HG03442 (cell line): ENCODE measurements around the gene IL20RA.

Experiments used
- ATAC-seq: cut with Tn5 transposase; IDR thresholded peaks from one replicate; pipeline ENCODE4 v1.9.1; 2021; ENCODE audit warnings: mild to moderate bottlenecking, moderate library complexity; ENCODE audit not compliant: unreplicated experiment

IL20RA gene

DNA sequence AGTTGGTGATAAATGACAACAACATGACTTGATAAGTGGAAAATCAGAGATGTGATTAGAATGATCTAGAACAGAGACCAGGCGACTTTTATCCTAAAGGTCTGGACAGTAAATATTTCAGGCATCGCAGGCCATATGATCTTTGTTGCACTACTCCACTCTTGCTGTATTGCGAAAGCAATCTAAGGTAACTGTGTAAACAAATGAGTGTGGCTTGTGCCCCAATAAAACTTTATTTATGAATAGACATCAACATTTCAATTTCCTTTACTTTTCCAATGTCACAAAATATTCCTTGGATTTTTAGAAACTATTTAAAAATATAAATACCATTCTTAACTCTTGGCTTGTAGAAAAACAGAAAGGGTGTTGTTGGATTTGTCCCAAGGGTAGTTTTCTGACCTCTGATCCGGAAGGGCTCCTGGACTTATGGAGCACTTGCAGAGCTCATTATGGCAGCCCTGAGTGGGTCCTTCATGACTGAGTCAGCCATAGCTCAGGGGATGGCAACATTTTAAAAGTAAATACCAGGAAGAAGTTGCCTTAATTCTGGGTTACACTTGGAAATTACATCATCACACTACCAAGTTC is 34.5 kb downstream of the IL20RA start:
- no peak for ATAC-seq

DNA sequence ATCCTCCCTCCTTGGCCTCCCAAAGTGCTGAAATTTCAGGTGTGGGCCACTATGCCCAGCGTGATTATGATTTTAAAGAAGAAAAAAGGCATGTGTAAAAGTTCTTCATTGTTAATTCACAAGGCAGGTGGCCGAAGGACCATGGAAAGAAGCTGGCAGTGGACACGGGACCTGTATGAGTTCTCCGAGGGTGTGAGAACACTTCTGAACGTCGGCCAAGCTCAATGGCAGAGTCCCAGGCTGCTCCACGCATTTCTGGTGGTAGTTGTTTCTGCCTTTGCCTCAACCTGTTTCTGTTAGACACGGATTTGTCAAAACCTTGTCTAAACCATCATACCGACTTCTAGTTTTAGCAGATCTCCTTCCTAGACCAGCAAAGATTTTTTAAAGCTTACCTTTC is 36.6 kb downstream of the IL20RA start:
- ATAC-seq: no peak

DNA sequence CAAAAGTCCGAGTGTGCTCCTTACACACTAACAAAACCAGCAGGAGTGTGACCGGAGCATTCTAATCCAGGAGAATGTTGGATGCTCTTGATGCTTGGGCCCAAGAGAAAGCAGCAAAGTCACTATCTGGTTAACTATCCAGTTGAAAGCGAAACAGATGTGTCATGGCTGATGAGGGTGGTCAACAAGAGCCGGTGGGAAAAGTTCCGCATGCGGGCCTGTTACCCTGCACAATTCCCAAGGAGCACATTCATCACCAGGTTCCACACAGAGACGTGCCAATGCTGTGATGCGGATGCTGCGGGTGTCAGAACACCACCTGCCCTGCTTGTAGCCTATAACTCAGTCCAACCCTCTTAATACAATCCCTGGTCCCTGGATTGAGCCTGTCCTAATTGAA is 38.7 kb downstream of the IL20RA start:
- ATAC-seq: no peak

DNA sequence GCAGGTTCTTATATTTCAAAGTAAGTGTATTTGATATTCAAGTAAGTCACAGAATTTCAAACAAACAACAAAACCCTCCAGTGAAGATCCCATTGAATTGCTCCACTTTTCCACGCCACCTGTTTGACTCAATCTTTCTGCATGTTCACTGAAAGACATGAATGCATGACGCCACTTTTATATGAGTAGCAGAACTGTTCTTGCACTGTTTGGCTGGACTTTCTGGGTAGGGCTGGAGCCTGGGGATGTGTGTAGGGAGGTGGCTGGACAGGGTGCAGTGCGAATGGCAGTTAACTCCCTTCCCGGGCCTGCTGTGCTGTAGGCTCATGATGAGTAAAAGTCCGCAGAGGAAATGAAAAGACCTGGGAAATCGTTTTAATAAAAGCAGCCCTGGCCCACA is 39.7 kb downstream of the IL20RA start:
- no peak for ATAC-seq

DNA sequence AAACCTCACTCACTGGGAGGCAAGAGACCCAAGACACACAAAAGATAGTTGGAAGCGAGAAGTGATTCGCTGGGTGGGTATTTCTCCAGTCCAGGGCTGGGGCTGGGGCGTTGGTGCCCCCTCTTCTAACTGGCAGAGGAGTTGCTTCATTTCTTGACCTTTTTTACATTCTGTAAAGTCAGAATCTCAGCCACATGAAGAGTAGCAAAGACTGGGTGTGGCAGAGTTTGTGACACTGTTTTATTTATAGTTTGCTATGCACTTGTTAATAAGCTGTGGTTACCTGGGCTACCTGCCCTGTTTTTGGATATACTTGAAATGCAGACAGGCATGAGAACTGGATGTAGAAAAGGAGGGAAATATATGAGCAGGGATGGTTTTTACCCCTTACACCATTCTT is 42.3 kb downstream of the IL20RA start:
- no peak for ATAC-seq

DNA sequence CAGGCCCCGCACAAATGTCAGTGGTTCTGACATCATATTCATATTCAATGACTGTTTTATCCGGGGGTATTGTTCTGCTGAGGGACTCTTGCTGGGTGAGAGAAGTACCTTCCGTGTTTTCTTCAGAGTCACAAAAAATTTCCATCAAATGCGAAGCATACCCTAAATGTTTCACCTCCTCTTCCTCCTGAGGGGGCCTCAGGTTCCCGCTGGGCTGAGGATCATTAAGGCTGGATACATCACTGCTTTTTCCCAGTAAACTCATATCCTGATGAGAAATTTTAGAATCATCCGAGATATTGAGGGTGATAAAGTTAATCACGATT is 42.8 kb downstream of the IL20RA start:
- no peak for ATAC-seq

DNA sequence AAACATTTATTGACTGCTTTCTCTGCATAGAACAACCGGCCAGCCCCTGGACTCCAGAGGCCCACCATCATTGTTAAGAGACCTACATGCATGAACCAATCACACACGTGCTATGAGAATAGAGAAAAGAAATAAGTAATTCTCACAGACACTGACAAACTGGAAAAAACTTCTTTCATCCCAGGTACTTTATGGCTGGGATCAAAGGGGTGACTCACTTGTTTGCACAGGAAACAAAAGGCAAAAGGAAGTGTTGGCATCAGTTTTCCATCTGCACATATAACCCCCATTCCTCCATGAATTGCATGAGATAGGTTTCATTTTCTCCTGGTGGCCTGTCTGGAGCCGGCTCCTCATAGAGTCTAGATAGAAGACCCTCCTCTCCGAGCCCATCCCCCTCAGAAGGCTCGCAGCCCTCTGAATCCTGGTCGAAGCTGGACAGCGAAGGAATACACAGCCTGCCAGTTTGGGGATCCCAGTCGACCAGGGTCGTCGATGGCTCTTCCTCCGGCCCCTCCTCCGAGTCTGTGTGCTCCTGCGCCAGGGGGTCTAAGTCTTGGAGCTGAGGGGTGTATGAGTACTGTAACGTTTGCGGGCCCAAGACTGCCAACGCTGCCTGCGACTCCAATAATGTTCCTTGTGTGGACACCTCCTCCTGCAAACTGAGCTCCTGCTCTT is 43.3 kb downstream of the IL20RA start:
- no peak for ATAC-seq

DNA sequence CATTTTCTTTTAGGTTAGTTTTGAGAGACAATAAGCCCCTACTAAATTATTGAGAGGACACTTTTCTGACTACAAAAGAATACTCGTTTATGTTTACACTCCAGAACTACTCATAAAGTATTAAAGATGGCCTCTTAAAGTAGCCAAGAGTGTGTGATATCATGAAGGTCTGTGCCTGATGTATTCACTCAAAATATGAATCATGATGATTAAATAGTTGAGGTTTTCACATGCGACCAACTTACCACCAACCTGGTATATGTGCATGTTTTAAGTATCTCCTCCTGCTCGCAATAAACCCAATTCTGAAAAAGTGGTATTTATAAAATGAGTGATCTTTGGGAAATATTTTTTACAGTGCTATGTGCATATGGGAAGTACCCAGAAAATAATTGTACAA is 43.9 kb downstream of the IL20RA start:
- no peak for ATAC-seq

DNA sequence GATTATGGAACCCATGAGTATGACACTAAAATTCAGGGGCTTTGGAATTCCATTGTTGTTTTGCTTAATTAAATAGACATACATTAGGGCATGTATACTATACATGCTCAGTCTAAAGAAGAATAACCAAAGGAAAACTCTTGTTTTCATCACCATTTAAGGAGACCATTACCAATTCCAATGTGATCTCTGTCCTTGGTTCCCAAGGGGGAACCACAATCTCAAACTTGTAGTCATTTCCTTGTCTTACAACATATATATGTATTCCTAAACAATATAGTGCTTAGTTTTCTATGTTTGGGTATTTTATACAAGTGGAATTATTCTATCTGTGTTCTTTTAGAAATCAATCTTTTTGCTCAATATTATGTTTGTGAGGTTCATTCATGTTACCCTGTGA is 49.2 kb downstream of the IL20RA start:
- no peak for ATAC-seq

DNA sequence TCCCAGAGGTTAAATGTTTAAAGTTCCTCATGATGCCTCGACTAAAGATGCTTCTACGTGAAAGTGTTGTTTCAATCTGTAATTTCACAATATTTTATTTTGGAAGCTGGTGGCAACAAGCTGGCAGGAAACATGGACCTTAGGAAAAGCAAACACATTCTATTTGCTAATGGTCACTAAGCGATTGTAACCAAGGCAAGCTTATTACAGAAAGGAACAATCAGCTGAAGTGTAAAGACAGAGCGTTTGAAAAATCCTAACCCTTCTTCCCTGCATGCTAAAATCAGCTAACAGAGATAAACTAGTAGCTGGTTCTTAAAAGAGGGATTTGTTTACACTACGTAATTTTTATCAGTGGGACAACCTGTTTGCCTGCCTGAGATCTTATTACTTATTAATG is 50.0 kb downstream of the IL20RA start:
- no peak for ATAC-seq

DNA sequence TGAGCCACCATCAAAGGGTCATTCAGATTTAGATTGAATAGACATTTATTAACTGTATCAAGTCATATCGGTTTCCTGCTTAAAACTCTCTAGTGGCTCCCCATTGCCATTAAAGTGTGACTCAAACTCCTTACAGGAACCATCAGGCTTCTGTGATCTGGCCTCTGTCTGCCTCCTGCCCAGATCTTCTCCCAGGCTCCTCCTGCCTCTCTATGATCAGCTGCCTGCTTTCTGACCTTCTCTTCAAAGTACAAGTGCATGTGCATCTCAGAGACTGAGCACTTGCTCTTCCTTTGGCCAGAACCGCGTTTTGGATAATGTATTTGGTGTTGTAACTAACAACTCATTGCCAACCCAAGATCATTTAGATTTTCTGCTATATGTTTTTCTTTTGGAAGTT is 52.7 kb downstream of the IL20RA start:
- ATAC-seq: no peak

DNA sequence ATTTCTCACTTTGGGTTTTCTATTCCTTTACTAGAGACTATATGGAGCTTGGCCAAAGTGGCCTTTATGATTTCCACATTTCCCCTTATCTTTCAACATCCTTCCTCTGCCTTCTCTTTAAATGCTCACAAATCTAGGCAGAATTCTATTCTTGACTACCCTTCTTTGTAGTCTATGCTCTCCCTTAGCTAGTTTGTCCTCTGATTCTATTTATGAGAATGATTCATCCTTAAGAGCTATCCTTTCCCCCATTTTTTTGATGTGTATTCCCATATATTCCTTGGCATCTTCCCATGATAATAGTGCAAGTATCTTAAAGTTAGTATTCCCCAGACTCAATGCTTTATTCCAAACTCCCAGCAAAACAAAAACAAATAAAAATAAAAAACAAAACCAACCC is 53.1 kb downstream of the IL20RA start:
- no peak for ATAC-seq

DNA sequence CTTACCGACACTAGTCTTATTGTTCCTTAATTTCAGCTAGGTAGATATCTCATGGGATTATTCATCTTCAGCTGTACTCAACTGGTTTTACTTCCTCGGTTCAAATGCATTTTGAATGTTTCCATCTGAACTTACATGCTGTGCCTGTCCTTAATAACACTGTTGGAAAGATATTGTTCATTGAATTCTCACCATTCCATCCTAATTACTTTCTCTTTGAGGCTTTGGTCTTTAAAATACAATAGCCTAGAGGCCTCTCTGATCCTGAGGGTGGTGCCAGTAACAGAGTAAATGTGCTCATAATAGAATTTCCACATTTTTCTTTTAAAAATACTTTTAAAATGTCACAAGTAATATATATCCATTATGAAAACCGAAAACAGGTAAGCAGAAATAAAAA is 54.0 kb downstream of the IL20RA start:
- ATAC-seq: no peak

DNA sequence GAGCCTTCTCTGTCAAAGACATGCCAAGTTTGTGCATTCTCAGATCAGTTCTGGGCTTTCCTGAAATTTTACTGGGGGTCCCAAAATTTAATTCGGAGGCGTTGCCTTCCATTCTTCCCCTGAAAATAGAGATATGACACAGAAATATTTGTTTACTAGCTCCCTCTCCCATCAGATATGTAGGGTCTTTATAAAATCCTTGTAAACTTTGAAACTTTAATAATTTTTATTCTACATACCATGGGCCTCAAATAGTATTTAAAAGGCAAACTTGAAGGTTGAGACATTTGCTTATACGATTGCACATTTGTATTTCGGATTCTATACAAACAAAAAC is 54.6 kb downstream of the IL20RA start:
- no peak for ATAC-seq

DNA sequence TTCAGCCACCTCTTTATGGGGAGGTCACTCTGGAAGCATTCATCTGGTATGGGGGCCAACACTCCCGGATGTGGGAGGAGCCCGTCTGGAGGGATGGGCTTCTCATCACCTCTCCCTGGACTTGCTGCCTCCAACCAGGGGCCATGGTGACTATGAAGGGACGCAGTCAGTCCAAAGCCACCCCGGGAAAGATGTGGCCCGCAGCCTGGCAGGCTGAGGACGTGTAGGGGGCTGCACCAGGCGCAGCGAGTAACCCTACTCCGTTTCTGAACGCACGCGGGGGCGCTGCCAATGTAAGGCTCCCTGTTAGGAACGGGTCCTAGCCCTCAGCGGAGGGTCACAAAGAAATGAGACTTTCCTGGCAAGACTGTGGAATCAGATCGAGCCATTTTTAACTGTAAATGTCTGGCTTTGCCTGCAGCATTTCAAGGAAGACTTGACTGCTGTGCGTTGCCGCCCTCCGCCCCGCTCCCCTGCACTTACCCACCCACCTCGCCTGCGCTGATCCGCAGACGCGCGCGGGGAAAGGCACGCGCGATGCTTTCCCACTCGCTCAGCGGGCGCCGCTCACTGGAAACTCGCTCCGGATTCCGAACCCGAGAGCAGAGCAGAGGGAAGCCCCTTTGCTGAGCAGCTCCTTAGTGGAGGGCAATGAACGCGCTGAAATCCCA is 55.1 kb downstream of the IL20RA start:
- ATAC-seq: no peak

DNA sequence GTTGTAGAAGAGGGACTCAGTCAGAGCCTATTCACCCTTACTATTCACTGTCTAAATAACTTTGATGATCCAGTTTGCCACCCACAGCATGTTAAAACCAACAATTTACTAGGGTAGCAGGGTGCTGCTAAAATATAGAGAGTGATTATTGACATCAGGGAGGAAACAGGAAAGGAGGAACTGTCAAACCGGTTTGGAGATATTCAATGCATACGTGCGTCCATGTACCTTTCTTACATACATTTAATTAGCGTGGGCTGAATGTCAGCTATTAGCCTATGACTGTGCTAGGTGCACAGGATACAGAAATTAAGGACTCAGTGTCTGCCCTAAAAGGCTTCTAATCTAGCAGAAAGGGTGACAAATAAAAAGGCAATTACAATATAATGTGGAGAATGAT is 57.2 kb downstream of the IL20RA start:
- no peak for ATAC-seq

DNA sequence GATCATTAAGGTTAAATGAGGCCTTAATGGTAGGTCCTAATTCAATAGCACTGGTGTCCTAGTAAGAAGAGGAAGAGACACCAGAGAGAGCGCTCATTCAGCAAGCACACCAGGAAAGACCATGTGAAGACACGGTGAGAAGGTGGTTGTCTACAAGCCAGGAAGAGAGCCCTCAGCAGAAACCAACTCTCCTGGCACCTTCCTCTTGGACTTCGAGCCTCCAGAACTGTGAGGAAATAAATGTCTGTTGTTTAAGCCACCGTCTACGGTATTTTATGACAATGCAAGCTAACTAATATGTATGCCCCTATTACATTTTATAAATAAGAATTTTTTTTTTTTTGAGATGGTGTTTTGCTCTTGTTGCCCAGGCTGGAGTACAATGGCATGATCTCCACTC is 59.3 kb downstream of the IL20RA start:
- no peak for ATAC-seq

DNA sequence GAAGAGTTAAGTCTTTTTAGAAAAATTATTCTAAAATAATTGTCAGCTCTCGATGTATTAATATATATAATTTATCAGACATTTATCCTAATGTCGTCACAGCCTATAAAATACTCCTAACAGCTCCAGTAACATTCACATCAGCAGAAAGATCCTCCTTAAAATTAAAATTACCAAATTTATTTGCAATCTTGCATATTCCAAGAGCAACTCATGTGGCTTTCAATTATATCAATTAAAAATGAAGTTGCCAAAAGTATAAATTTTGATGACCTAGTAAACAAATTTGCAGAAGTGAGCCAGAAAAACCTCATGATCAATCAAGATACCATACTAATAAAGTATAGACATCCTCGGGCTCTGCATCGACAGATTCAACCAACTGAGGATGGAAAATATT is 60.2 kb downstream of the IL20RA start:
- ATAC-seq: no peak

DNA sequence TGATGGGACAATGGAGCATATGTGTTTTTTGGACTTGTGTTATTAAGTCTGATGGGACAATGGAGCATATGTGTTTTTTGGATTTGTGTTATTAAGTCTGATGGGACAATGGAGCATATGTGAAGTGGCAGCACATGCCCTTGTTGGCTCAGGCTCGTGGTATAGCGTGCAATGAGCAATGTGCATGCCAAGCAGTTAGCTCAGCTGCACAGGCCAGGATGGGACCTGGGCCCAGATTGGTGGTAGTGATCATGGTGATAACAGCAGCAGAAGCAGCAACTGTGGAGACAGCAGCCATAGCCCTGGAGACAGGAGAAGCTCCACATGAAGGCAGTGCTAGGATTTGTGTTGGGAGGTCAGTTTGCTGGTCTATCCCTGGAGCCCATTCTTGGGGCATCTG is 61.1 kb downstream of the IL20RA start:
- no peak for ATAC-seq

DNA sequence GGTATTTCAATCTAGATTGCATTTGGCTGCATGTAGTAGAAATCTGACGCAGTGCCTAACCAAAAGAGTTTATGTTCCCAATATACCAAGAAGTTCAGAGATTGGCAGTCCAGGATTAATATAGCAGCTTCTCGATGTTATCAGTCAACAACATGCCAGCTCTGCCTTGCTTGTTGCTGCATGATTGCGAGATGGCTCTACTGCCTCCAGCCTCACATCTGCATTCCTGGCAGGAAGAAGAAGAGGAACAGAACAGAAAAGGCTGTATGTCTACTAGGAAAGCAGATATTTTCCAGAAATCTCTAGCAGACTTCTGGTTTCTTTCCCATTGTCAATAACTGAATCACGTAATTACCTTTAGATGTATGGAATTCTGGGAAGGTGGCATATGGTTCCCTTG is 61.8 kb downstream of the IL20RA start:
- no peak for ATAC-seq

DNA sequence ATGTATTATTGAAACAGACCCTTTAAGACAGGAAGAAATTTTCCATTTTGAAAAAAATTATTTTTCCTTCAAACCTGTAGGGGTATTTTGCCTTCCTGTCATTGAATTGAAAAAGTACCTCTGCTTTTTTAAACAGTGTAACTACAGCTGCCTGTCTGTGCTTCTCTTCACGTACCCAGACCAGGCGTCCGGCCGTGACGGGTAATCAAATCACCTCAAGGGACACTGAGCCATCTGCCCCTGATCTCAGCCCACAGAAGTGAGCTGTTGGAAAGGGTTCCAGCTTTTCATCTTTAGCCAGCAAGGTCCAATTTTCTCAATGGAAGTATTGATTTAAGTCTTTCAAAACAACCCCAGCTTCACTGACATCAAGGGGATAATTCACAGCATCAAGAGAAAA is 64.7 kb downstream of the IL20RA start:
- no peak for ATAC-seq

DNA sequence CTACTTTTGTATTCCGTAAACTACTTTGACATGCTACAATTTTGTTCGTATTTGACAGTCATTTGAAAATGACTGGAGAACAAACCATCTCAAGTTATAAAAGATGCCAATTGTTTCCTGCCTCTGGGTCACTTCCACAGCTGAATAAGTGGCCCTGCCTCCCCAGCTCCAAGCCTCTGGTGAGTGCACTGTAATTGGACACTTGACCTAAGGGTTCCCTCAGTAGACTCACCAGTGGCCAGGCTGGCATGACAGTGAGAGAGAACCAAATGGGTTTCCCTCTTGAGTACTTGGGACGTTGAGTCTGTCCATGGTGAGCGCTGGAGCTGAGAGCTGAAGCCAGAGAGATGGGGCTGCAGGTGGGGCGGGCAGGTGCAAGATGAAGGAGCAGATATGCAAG is 65.6 kb downstream of the IL20RA start:
- ATAC-seq: no peak

DNA sequence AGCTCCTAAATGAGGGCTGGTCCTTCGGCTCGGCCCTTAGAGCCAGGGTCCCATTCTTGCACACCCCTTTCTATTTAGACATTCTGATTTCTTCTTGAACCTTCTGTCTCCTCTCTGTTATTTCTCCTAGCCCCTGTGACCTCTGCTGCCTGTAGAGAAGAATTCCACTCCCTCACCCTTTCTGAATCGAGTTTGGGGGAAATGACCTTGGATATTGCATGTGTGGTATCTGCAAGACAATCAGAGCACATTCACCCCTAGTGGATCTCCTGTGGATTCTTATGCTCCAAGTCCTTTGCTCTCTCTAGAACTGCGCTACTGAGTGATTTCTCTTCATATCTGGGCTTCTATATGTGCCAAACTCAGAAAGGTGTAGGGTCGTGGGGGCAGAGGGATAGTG is 67.7 kb downstream of the IL20RA start:
- ATAC-seq: no peak
